Natural killer cell (primary cell): Measurements from ENCODE around the gene HYAL1. TPM values are rescaled to one million over a fixed set of nuclear protein-coding genes. Genes with fewer than 3 reads are reported as not detected.

Experiments used
- ATAC-seq, 3 donors: fragments of 150-1000 bp in 2 of 3; fragments of 200-7000 bp in 1 of 3; cut with Tn5 transposase; 1 replicate in 1 of 3; 2 replicates in 2 of 3; pipeline ENCODE4 v1.10.0; 2021; ENCODE audit warnings: mild to moderate bottlenecking in 2 of 3, moderate library complexity in 2 of 3
- DNase-seq, 2 donors: peaks; one replicate each; pipeline versions ENCODE4 v3.0.0 to v3.0.0-alpha.2; 2013 to 2021; ENCODE audit warnings: mixed read lengths in 1 of 2
- H3K27ac ChIP-seq: one replicate; pipeline ENCODE4 v1.5.1; 2013; ENCODE audit warnings: mild to moderate bottlenecking, low read length
- H3K27me3 ChIP-seq: one replicate; pipeline ENCODE4 v1.6.1; 2013; ENCODE audit warnings: low read length; ENCODE audit not compliant: control insufficient read depth, insufficient read depth
- H3K36me3 ChIP-seq: one replicate; pipeline ENCODE4 v1.6.1; 2013; ENCODE audit warnings: low read length; ENCODE audit not compliant: control insufficient read depth, insufficient read depth
- H3K4me1 ChIP-seq: one replicate; pipeline ENCODE4 v1.6.1; 2013; ENCODE audit warnings: low read length; ENCODE audit not compliant: control insufficient read depth, insufficient read depth
- H3K4me3 ChIP-seq: one replicate; pipeline ENCODE4 v1.5.1; 2013; ENCODE audit warnings: low read length
- H3K9me3 ChIP-seq: one replicate; pipeline ENCODE4 v1.6.1; 2013; ENCODE audit warnings: low read length; ENCODE audit not compliant: control insufficient read depth, insufficient read depth
- H3K27ac Mint-ChIP-seq, 2 donors: one replicate each; pipeline ENCODE4 v1.8.0; 2022; ENCODE audit warnings: mild to moderate bottlenecking in 2 of 2, mixed read lengths in 2 of 2, moderate library complexity in 1 of 2
- H3K27me3 Mint-ChIP-seq, 2 donors: one replicate each; pipeline ENCODE4 v1.8.0; 2022; ENCODE audit warnings: low read depth in 2 of 2, mixed read lengths in 2 of 2
- H3K36me3 Mint-ChIP-seq: one replicate; pipeline ENCODE4 v1.8.0; 2022; ENCODE audit warnings: mixed read lengths
- H3K4me1 Mint-ChIP-seq, 2 donors: one replicate each; pipeline ENCODE4 v1.8.0; 2022; ENCODE audit warnings: mixed read lengths in 2 of 2
- H3K4me3 Mint-ChIP-seq: one replicate; pipeline ENCODE4 v1.8.0; 2022; ENCODE audit warnings: mild to moderate bottlenecking, moderate library complexity, mixed read lengths
- H3K9me3 Mint-ChIP-seq, 2 donors: one replicate each; pipeline ENCODE4 v1.8.0; 2022; ENCODE audit warnings: mixed read lengths in 2 of 2
- CTCF ChIP-seq: fragments of 200-600 bp; IDR thresholded peaks from one replicate; pipeline ENCODE4 v1.8.0; 2022; ENCODE audit warnings: antibody characterized with exemption
- WGBS: methylation state at CpG from one replicate; pipeline ENCODE4 v1.1.7; 2013; ENCODE audit warnings: missing lambda C conversion rate; ENCODE audit not compliant: insufficient coverage; 5-methylcytosine and 5-hydroxymethylcytosine counted together
- intact Hi-C: fragments of 100-400 bp; cut with micrococcal nuclease; formaldehyde crosslinking; loops from one replicate; pipeline ENCODE4 v1.14.2; 2022
- total RNA-seq, 4 donors: library from RNA; stranded (reverse); fragments of 120-200 nt in 1 of 4; gene quantifications; one replicate each; pipeline versions ENCODE4 v1.2.3 to v1.2.4, GENCODE V29; 2013 to 2022

Gene HYAL1
- total RNA-seq, 3 donors from 2014 or later (not counting 1 experiment from before 2014, with no cell fraction given): 0.82 to 1.2 TPM; not detected in 1

GRCh38 chr3:50290161-50290641 is 13.2 kb downstream of the HYAL1 start:
- H3K4me3 ChIP-seq: no peak overlapping the region
- H3K27ac ChIP-seq: no peak overlapping the region
- no peaks in the 10 kb centered on the region for H3K9me3 Mint-ChIP-seq
- TF ChIP-seq CTCF: no peak
- no peaks in the 10 kb centered on the region for H3K27me3 ChIP-seq
- H3K27me3 Mint-ChIP-seq: no peaks in the 10 kb centered on the region
- H3K9me3 ChIP-seq: no peaks in the 10 kb centered on the region
- DNase-seq (no peak), ATAC-seq (no peak)
- H3K4me3 Mint-ChIP-seq: peak overlapping the region; percentile 4
- H3K36me3 ChIP-seq: peaks cover 23% of the 10 kb centered on the region
- peaks cover 15 to 18% of the 10 kb centered on the region in 2 donors for H3K4me1 Mint-ChIP-seq
- intact Hi-C loops: no loop called here
- H3K36me3 Mint-ChIP-seq: no peaks in the 10 kb centered on the region
- 94% methylated on average over 16 of the region's 16 CpGs for WGBS
- peaks cover 18% of the 10 kb centered on the region for H3K4me1 ChIP-seq
- no peak overlapping the region for H3K27ac Mint-ChIP-seq

GRCh38 chr3:50289130-50289529 is 14.2 kb downstream of the HYAL1 start:
- no peak overlapping the region for H3K27ac ChIP-seq
- H3K9me3 ChIP-seq: no peaks in the 10 kb centered on the region
- 97% methylated on average over 5 of the region's 6 CpGs for WGBS
- ATAC-seq (no peak), DNase-seq (no peak)
- no peak for TF ChIP-seq CTCF
- H3K27ac Mint-ChIP-seq: no peak overlapping the region
- no peaks in the 10 kb centered on the region for H3K27me3 Mint-ChIP-seq
- peaks cover 18% of the 10 kb centered on the region for H3K4me1 ChIP-seq
- no peak overlapping the region for H3K4me3 Mint-ChIP-seq
- no peaks in the 10 kb centered on the region for H3K36me3 Mint-ChIP-seq
- no peaks in the 10 kb centered on the region for H3K27me3 ChIP-seq
- no peak overlapping the region for H3K4me3 ChIP-seq
- peaks cover 15 to 18% of the 10 kb centered on the region in 2 donors for H3K4me1 Mint-ChIP-seq
- H3K36me3 ChIP-seq: peaks cover 23% of the 10 kb centered on the region
- intact Hi-C loops: no loop called here
- H3K9me3 Mint-ChIP-seq: no peaks in the 10 kb centered on the region

- ATAC-seq (no peak), DNase-seq (no peak)
- Mint-ChIP-seq H3K4me1 (peaks cover 15 to 18% of the 10 kb centered on the region in 2 donors), H3K27me3 (no peaks in the 10 kb centered on the region), H3K27ac (no peak overlapping the region), H3K36me3 (no peaks in the 10 kb centered on the region), H3K9me3 (no peaks in the 10 kb centered on the region), H3K4me3 (no peak overlapping the region)
- peaks cover 23% of the 10 kb centered on the region for H3K36me3 ChIP-seq
- H3K4me1 ChIP-seq: peaks cover 18% of the 10 kb centered on the region
- no peak overlapping the region for H3K27ac ChIP-seq
- no peak for TF ChIP-seq CTCF
- H3K9me3 ChIP-seq: no peaks in the 10 kb centered on the region
- H3K27me3 ChIP-seq: no peaks in the 10 kb centered on the region
- H3K4me3 ChIP-seq: no peak overlapping the region
- 97% methylated on average over 23 of the region's 23 CpGs for WGBS
- intact Hi-C loops: no loop called here
Observed at GRCh38 chr3:50288387-50289007, 14.9 kb downstream of the HYAL1 start.

- no peak overlapping the region for H3K27ac Mint-ChIP-seq
- H3K4me1 Mint-ChIP-seq: peaks cover 6 to 10% of the 10 kb centered on the region in 2 donors
- ATAC-seq (no peak), DNase-seq (no peak)
- Histone ChIP-seq H3K27ac (no peak overlapping the region), H3K27me3 (no peaks in the 10 kb centered on the region), H3K36me3 (peaks cover 23% of the 10 kb centered on the region), H3K4me1 (peaks cover 11% of the 10 kb centered on the region), H3K9me3 (no peaks in the 10 kb centered on the region), H3K4me3 (no peak overlapping the region)
- no peaks in the 10 kb centered on the region for H3K27me3 Mint-ChIP-seq
- no peaks in the 10 kb centered on the region for H3K36me3 Mint-ChIP-seq
- H3K4me3 Mint-ChIP-seq: no peak overlapping the region
- H3K9me3 Mint-ChIP-seq: no peaks in the 10 kb centered on the region
- TF ChIP-seq CTCF: no peak
- intact Hi-C loops: no loop called here
- 92% methylated on average over 1 of the region's 1 CpG for WGBS
Observed at GRCh38 chr3:50287262-50287661, 16.1 kb downstream of the HYAL1 start.
